ENCODE data around the gene RFFL. TPM values are rescaled to one million over a fixed set of nuclear protein-coding genes. Genes with fewer than 3 reads are reported as not detected.

Gene RFFL
- polyA plus RNA-seq, 1 experiment, result 10.6 TPM

DNA sequence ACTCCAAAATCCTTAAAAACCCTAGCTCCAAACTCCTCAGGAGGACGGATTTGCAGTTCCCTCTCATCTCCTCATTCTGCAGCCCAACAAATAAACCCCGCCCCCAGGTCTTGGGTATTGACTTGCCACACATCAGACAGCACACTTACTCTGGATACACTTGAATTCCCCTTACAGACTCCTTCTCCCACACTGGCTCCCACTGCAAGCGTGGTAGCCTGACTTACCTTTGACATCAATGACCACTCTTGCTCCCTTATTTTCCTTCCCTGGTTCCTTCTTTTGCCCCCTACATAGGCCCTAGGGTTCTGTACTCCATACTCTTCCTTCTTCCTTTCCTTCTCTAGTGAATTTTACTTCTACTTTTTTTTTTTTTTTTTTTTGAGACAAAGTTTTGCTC, 7.5 kb downstream of the RFFL start:
- DNase-seq (ENCODE audit: low read depth), result no peak
- Histone ChIP-seq H3K36me3 (ENCODE audit: control insufficient read depth, insufficient read depth, low read length) (no peaks in the 10 kb centered on the region; the same call in 1 of the 2 replicates), H3K27me3 (ENCODE audit: control insufficient read depth, insufficient read depth, low read length) (no peaks in the 10 kb centered on the region), H3K4me3 (ENCODE audit: low read depth, low read length) (no peak overlapping the region)
- ChIA-PET POLR2A (no interaction called here), CTCF (no interaction called here)
- no peak for TF ChIP-seq CTCF (IDR thresholded peaks at IDR 0.05; ENCODE audit: insufficient read depth, low read depth, low read length)

GRCh38 chr17:35053204-35053603, 10.3 kb downstream of the RFFL start:
- no peak overlapping the region for H3K4me3 ChIP-seq (ENCODE audit: low read depth, low read length)
- ChIA-PET CTCF (interaction anchor here (1.3 kb wide), 1 partner anchor 10 kb away, joined by 3 read pairs; no protein-coding TSS in a partner anchor), POLR2A (no interaction called here)
- no peaks in the 10 kb centered on the region for H3K36me3 ChIP-seq (ENCODE audit: control insufficient read depth, insufficient read depth, low read length)
- no peaks in the 10 kb centered on the region for H3K27me3 ChIP-seq (ENCODE audit: control insufficient read depth, insufficient read depth, low read length)
- no peak for DNase-seq (ENCODE audit: low read depth)
- TF ChIP-seq CTCF (IDR thresholded peaks at IDR 0.05; ENCODE audit: insufficient read depth, low read depth, low read length), result no peak

DNA sequence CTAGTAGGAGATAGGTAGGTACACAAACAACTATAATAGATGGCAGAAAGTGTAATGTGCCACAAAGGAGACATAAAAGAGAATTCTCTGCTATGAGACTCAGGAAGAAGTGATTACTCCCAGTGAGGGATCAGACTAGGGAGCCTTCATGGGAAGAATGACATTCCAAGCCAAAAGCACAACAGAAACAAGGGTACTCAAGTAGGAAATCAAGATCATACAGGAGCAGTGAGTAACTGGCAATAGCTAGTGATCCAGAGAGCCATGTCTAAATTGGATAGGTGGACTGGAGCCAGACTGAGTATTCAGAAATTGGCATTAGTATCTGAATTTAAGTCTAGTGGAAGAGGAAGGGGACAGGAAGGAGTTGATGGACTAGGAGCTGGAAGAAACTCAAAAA, 10.7 kb downstream of the RFFL start:
- POLR2A ChIA-PET, result no interaction called here
- no peak for DNase-seq (ENCODE audit: low read depth)
- no peak for TF ChIP-seq CTCF (IDR thresholded peaks at IDR 0.05; ENCODE audit: insufficient read depth, low read depth, low read length)
- CTCF ChIA-PET, result interaction anchor here (1.3 kb wide), 1 partner anchor 10 kb away, joined by 3 read pairs; no protein-coding TSS in a partner anchor
- H3K27me3 ChIP-seq (ENCODE audit: control insufficient read depth, insufficient read depth, low read length), result no peaks in the 10 kb centered on the region
- H3K36me3 ChIP-seq (ENCODE audit: control insufficient read depth, insufficient read depth, low read length), result no peaks in the 10 kb centered on the region
- no peak overlapping the region for H3K4me3 ChIP-seq (ENCODE audit: low read depth, low read length)

DNA sequence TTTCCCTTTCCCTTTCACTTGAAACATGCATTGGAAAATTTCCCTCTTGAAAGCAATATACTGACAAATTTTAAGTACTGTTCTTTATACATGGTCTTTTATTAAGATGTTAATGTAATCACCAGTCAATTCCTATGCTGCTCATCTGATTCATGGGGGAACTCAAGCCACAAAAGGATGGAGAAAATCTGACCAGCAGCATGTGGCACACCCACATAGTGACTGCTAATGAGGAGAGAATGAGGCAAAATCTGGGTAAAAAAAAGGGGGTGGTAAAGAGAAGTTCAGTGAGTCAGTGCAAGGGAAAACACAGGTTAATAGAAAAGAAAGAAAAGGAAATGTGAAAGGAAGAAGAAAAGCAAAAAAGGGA, 11.3 kb downstream of the RFFL start:
- Histone ChIP-seq H3K36me3 (ENCODE audit: control insufficient read depth, insufficient read depth, low read length) (no peaks in the 10 kb centered on the region), H3K4me3 (ENCODE audit: low read depth, low read length) (no peak overlapping the region), H3K27me3 (ENCODE audit: control insufficient read depth, insufficient read depth, low read length) (no peaks in the 10 kb centered on the region)
- peak; percentile 13 for DNase-seq (ENCODE audit: low read depth)
- CTCF ChIA-PET, result no interaction called here
- TF ChIP-seq CTCF (IDR thresholded peaks at IDR 0.05; ENCODE audit: insufficient read depth, low read depth, low read length), result no peak
- POLR2A ChIA-PET, result no interaction called here

- Histone ChIP-seq H3K27me3 (ENCODE audit: control insufficient read depth, insufficient read depth, low read length) (no peaks in the 10 kb centered on the region), H3K36me3 (ENCODE audit: control insufficient read depth, insufficient read depth, low read length) (no peaks in the 10 kb centered on the region), H3K4me3 (ENCODE audit: low read depth, low read length) (no peak overlapping the region)
- ChIA-PET CTCF (no interaction called here), POLR2A (no interaction called here)
- no peak for TF ChIP-seq CTCF (IDR thresholded peaks at IDR 0.05; ENCODE audit: insufficient read depth, low read depth, low read length)
- peak; percentile 7 for DNase-seq (ENCODE audit: low read depth)
Measured at GRCh38 chr17:35051579-35052240, 11.8 kb downstream of the RFFL start.

Measured in BJ (cell line).